ENCODE data around the gene NTM. TPM values are rescaled to one million over a fixed set of nuclear protein-coding genes. Genes with fewer than 3 reads are reported as not detected.
"Not testable (repeated sequence)": the region's sequence is repeated elsewhere in the genome, so short reads cannot be mapped to it uniquely, and the experiment has no call there.

The NTM gene
- total RNA-seq, 2 donors from 2014 or later = not detected

GRCh38 chr11:131675121-131675888, 304.9 kb downstream of the NTM start:
- no peak overlapping the region for H3K27ac Mint-ChIP-seq
- DNase-seq (no peak), ATAC-seq (replicated peaks in 1 of 2) (no peak)
- H3K36me3 Mint-ChIP-seq (ENCODE audit: insufficient read depth in 2 of 2) = no peaks in the 10 kb centered on the region
- no peak overlapping the region for H3K4me3 Mint-ChIP-seq
- no peaks in the 10 kb centered on the region for H3K4me1 Mint-ChIP-seq (ENCODE audit: low read depth)
- H3K27me3 Mint-ChIP-seq (ENCODE audit: low read depth) = no peaks in the 10 kb centered on the region
- no peaks in the 10 kb centered on the region for H3K9me3 Mint-ChIP-seq

- H3K27ac Mint-ChIP-seq = no peak overlapping the region
- H3K9me3 Mint-ChIP-seq = no peaks in the 10 kb centered on the region
- H3K4me3 Mint-ChIP-seq = no peak overlapping the region
- ATAC-seq (replicated peaks in 1 of 2) (no peak), DNase-seq (no peak)
- H3K4me1 Mint-ChIP-seq (ENCODE audit: low read depth) = no peaks in the 10 kb centered on the region
- H3K27me3 Mint-ChIP-seq (ENCODE audit: low read depth) = no peaks in the 10 kb centered on the region
- no peaks in the 10 kb centered on the region for H3K36me3 Mint-ChIP-seq (ENCODE audit: insufficient read depth in 2 of 2)
These were observed 307.5 kb downstream of the NTM start for GRCh38 chr11:131677828-131678470.

- Mint-ChIP-seq H3K4me1 (ENCODE audit: low read depth) (no peaks in the 10 kb centered on the region), H3K27me3 (ENCODE audit: low read depth) (no peaks in the 10 kb centered on the region), H3K27ac (no peak overlapping the region), H3K9me3 (no peaks in the 10 kb centered on the region), H3K36me3 (ENCODE audit: insufficient read depth in 2 of 2) (no peaks in the 10 kb centered on the region), H3K4me3 (no peak overlapping the region)
- ATAC-seq (replicated peaks in 1 of 2) = no peak
- no peak for DNase-seq
These were observed 308.4 kb downstream of the NTM start for GRCh38 chr11:131678658-131679340.

- not testable (repeated sequence) for H3K27ac Mint-ChIP-seq; H3K9me3 Mint-ChIP-seq; H3K4me1 Mint-ChIP-seq (ENCODE audit: low read depth); H3K4me3 Mint-ChIP-seq; H3K36me3 Mint-ChIP-seq (ENCODE audit: insufficient read depth in 2 of 2); ATAC-seq (replicated peaks in 1 of 2); DNase-seq; H3K27me3 Mint-ChIP-seq (ENCODE audit: low read depth)
These were observed 310.0 kb downstream of the NTM start for GRCh38 chr11:131680448-131680847.

- Mint-ChIP-seq H3K9me3 (no peaks in the 10 kb centered on the region), H3K36me3 (ENCODE audit: insufficient read depth in 2 of 2) (no peaks in the 10 kb centered on the region), H3K4me3 (no peak overlapping the region), H3K27me3 (ENCODE audit: low read depth) (no peaks in the 10 kb centered on the region), H3K27ac (no peak overlapping the region), H3K4me1 (ENCODE audit: low read depth) (no peaks in the 10 kb centered on the region)
- ATAC-seq (replicated peaks in 1 of 2) = no peak
- no peak for DNase-seq
These were observed 311.5 kb downstream of the NTM start for GRCh38 chr11:131681920-131682319.

- ATAC-seq (replicated peaks in 1 of 2) (no peak), DNase-seq (no peak)
- Mint-ChIP-seq H3K27me3 (ENCODE audit: low read depth) (no peaks in the 10 kb centered on the region), H3K4me1 (ENCODE audit: low read depth) (no peaks in the 10 kb centered on the region), H3K27ac (no peak overlapping the region), H3K9me3 (no peaks in the 10 kb centered on the region), H3K4me3 (no peak overlapping the region), H3K36me3 (ENCODE audit: insufficient read depth in 2 of 2) (no peaks in the 10 kb centered on the region)
These were observed 312.1 kb downstream of the NTM start for GRCh38 chr11:131682373-131683015.

- DNase-seq = no peak
- no peaks in the 10 kb centered on the region for H3K27me3 Mint-ChIP-seq (ENCODE audit: low read depth)
- H3K4me1 Mint-ChIP-seq (ENCODE audit: low read depth) = no peaks in the 10 kb centered on the region
- no peaks in the 10 kb centered on the region for H3K36me3 Mint-ChIP-seq (ENCODE audit: insufficient read depth in 2 of 2)
- H3K27ac Mint-ChIP-seq = no peak overlapping the region
- H3K9me3 Mint-ChIP-seq = no peaks in the 10 kb centered on the region
- no peak for ATAC-seq (replicated peaks in 1 of 2)
- H3K4me3 Mint-ChIP-seq = no peak overlapping the region
These were observed 312.7 kb downstream of the NTM start for GRCh38 chr11:131683131-131683530.

GRCh38 chr11:131683666-131684065, 313.3 kb downstream of the NTM start:
- no peaks in the 10 kb centered on the region for H3K4me1 Mint-ChIP-seq (ENCODE audit: low read depth)
- no peaks in the 10 kb centered on the region for H3K27me3 Mint-ChIP-seq (ENCODE audit: low read depth)
- no peak overlapping the region for H3K4me3 Mint-ChIP-seq
- no peak for DNase-seq
- H3K9me3 Mint-ChIP-seq = no peaks in the 10 kb centered on the region
- H3K36me3 Mint-ChIP-seq (ENCODE audit: insufficient read depth in 2 of 2) = no peaks in the 10 kb centered on the region
- H3K27ac Mint-ChIP-seq = no peak overlapping the region
- ATAC-seq (replicated peaks in 1 of 2) = no peak

GRCh38 chr11:131684111-131685060, 314.0 kb downstream of the NTM start:
- ATAC-seq (replicated peaks in 1 of 2) (no peak), DNase-seq (no peak)
- H3K27me3 Mint-ChIP-seq (ENCODE audit: low read depth) = no peaks in the 10 kb centered on the region
- H3K4me1 Mint-ChIP-seq (ENCODE audit: low read depth) = no peaks in the 10 kb centered on the region
- no peaks in the 10 kb centered on the region for H3K36me3 Mint-ChIP-seq (ENCODE audit: insufficient read depth in 2 of 2)
- H3K27ac Mint-ChIP-seq = no peak overlapping the region
- no peaks in the 10 kb centered on the region for H3K9me3 Mint-ChIP-seq
- no peak overlapping the region for H3K4me3 Mint-ChIP-seq

- DNase-seq = no peak
- Mint-ChIP-seq H3K4me3 (no peak overlapping the region), H3K4me1 (ENCODE audit: low read depth) (no peaks in the 10 kb centered on the region), H3K27ac (no peak overlapping the region), H3K27me3 (ENCODE audit: low read depth) (peaks cover 5% of the 10 kb centered on the region), H3K9me3 (no peaks in the 10 kb centered on the region), H3K36me3 (ENCODE audit: insufficient read depth in 2 of 2) (no peaks in the 10 kb centered on the region)
- ATAC-seq (replicated peaks in 1 of 2) = no peak
These were observed 314.8 kb downstream of the NTM start for GRCh38 chr11:131685206-131685605.

GRCh38 chr11:131685906-131686305, 315.5 kb downstream of the NTM start:
- DNase-seq (no peak), ATAC-seq (replicated peaks in 1 of 2) (no peak)
- H3K36me3 Mint-ChIP-seq (ENCODE audit: insufficient read depth in 2 of 2) = no peaks in the 10 kb centered on the region
- peaks cover 7% of the 10 kb centered on the region for H3K27me3 Mint-ChIP-seq (ENCODE audit: low read depth)
- no peaks in the 10 kb centered on the region for H3K4me1 Mint-ChIP-seq (ENCODE audit: low read depth)
- no peaks in the 10 kb centered on the region for H3K9me3 Mint-ChIP-seq
- no peak overlapping the region for H3K27ac Mint-ChIP-seq
- H3K4me3 Mint-ChIP-seq = no peak overlapping the region

GRCh38 chr11:131686836-131687235, 316.4 kb downstream of the NTM start:
- Mint-ChIP-seq H3K36me3 (ENCODE audit: insufficient read depth in 2 of 2) (no peaks in the 10 kb centered on the region), H3K4me3 (no peak overlapping the region), H3K9me3 (no peaks in the 10 kb centered on the region), H3K27ac (no peak overlapping the region), H3K27me3 (ENCODE audit: low read depth) (peaks cover 7% of the 10 kb centered on the region), H3K4me1 (ENCODE audit: low read depth) (no peaks in the 10 kb centered on the region)
- ATAC-seq (replicated peaks in 1 of 2) (no peak), DNase-seq (no peak)

All from activated T-cell treated with anti-CD3 and anti-CD28 coated beads, Interleukin-2, amount 50 U/mL, for 72 hours (primary cell).